CD14-positive monocyte (primary cell): ENCODE measurements around the gene WDFY3. TPM values are rescaled to one million over a fixed set of nuclear protein-coding genes. Genes with fewer than 3 reads are reported as not detected.

Source experiments
- DNase-seq, 3 donors: peaks; one replicate each; pipeline ENCODE4 v3.0.0-alpha.2; 2011 to 2022
- H2AFZ ChIP-seq: 2 replicates; pipeline ENCODE4 v1.6.0; 2012; ENCODE audit warnings: mild to moderate bottlenecking, low read depth, low read length, inconsistent platforms; ENCODE audit not compliant: insufficient read depth, poor library complexity, severe bottlenecking
- H3K27ac ChIP-seq, 2 donors: 1 replicate in 1 of 2; 2 replicates in 1 of 2; pipeline ENCODE4 v1.5.1; 2012 to 2013; ENCODE audit warnings: low read length in 2 of 2, control low read depth in 1 of 2, inconsistent platforms in 1 of 2, low read depth in 1 of 2, mild to moderate bottlenecking in 1 of 2
- H3K27me3 ChIP-seq, 2 donors: one replicate each; pipeline versions ENCODE4 v1.6.0 to v1.6.1; 2011 to 2013; ENCODE audit warnings: low read length in 2 of 2; ENCODE audit not compliant: control insufficient read depth in 2 of 2, insufficient read depth in 2 of 2
- H3K36me3 ChIP-seq, 2 donors: replicated peaks in 1 of 2; 1 replicate in 1 of 2; 2 replicates in 1 of 2; pipeline versions ENCODE4 v1.5.1 to v1.6.1; 2012 to 2013; ENCODE audit warnings: low read length in 2 of 2, control low read depth in 1 of 2, inconsistent platforms in 1 of 2, mild to moderate bottlenecking in 1 of 2; ENCODE audit not compliant: insufficient read depth in 2 of 2, control insufficient read depth in 1 of 2
- H3K4me1 ChIP-seq, 2 donors: 1 replicate in 1 of 2; 2 replicates in 1 of 2; pipeline versions ENCODE4 v1.5.1 to v1.6.1; 2012 to 2013; ENCODE audit warnings: low read length in 2 of 2, control low read depth in 1 of 2, inconsistent platforms in 1 of 2, mild to moderate bottlenecking in 1 of 2, moderate library complexity in 1 of 2; ENCODE audit not compliant: insufficient read depth in 2 of 2, control insufficient read depth in 1 of 2
- H3K4me2 ChIP-seq: replicated peaks from 2 replicates; pipeline ENCODE3; 2012; ENCODE audit warnings: low read length, moderate library complexity, mild to moderate bottlenecking; ENCODE audit not compliant: poor library complexity, severe bottlenecking; ENCODE audit errors: extremely low read depth
- H3K4me3 ChIP-seq, 3 experiments: fragments of 200-600 bp in 1 of 3; sonication (generic) in 1 of 3; replicated peaks in 1 of 3; 1 replicate in 2 of 3; 2 replicates in 1 of 3; pipeline ENCODE4 v1.5.1; 2011 to 2013; ENCODE audit warnings: low read length in 3 of 3, mild to moderate bottlenecking in 3 of 3, control low read depth in 2 of 3, low read depth in 2 of 3, inconsistent platforms in 1 of 3, moderate library complexity in 1 of 3
- H3K79me2 ChIP-seq: 2 replicates; pipeline ENCODE4 v1.6.0; 2012; ENCODE audit warnings: mild to moderate bottlenecking, control low read depth, inconsistent platforms, low read length, moderate library complexity; ENCODE audit not compliant: insufficient read depth
- H3K9ac ChIP-seq: 2 replicates; pipeline ENCODE4 v1.6.0; 2017; ENCODE audit warnings: low read length, mild to moderate bottlenecking; ENCODE audit not compliant: insufficient read depth, poor library complexity, severe bottlenecking
- H3K9me3 ChIP-seq, 2 donors: replicated peaks in 1 of 2; 1 replicate in 1 of 2; 2 replicates in 1 of 2; pipeline versions ENCODE4 v1.5.1 to v1.6.1; 2012 to 2013; ENCODE audit warnings: low read length in 2 of 2, control low read depth in 1 of 2; ENCODE audit not compliant: control insufficient read depth in 1 of 2, insufficient read depth in 1 of 2
- H4K20me1 ChIP-seq: 2 replicates; pipeline ENCODE4 v1.6.0; 2012; ENCODE audit warnings: mild to moderate bottlenecking, low read length, control low read depth, moderate library complexity; ENCODE audit not compliant: insufficient read depth
- H3K27ac Mint-ChIP-seq, 7 donors: one replicate each; pipeline ENCODE4 v1.8.0; 2020; ENCODE audit warnings: mild to moderate bottlenecking in 7 of 7, mixed read lengths in 7 of 7, moderate library complexity in 6 of 7, inconsistent platforms in 2 of 7
- H3K27me3 Mint-ChIP-seq, 3 donors: one replicate each; pipeline ENCODE4 v1.8.0; 2021 to 2022; ENCODE audit warnings: low read depth in 3 of 3, mild to moderate bottlenecking in 3 of 3, mixed read lengths in 3 of 3, moderate library complexity in 3 of 3, inconsistent platforms in 1 of 3
- H3K36me3 Mint-ChIP-seq, 2 donors: one replicate each; pipeline ENCODE4 v1.8.0; 2020; ENCODE audit warnings: mixed read lengths in 2 of 2, inconsistent platforms in 1 of 2, mild to moderate bottlenecking in 1 of 2
- H3K4me1 Mint-ChIP-seq: one replicate; pipeline ENCODE4 v1.8.0; 2020; ENCODE audit warnings: mild to moderate bottlenecking, mixed read lengths
- H3K4me3 Mint-ChIP-seq, 2 donors: one replicate each; pipeline ENCODE4 v1.8.0; 2020; ENCODE audit warnings: mild to moderate bottlenecking in 2 of 2, mixed read lengths in 2 of 2, moderate library complexity in 1 of 2
- H3K9me3 Mint-ChIP-seq, 7 donors: one replicate each; pipeline ENCODE4 v1.8.0; 2020 to 2022; ENCODE audit warnings: mixed read lengths in 7 of 7, mild to moderate bottlenecking in 6 of 7, moderate library complexity in 6 of 7, inconsistent platforms in 2 of 7
- CTCF ChIP-seq: fragments of 200-600 bp; IDR thresholded peaks from one replicate; pipeline ENCODE4 v1.8.0; 2022; ENCODE audit warnings: antibody characterized with exemption, mild to moderate bottlenecking
- WGBS: methylation state at CpG from one replicate; pipeline ENCODE4 v1.1.5; 2013; ENCODE audit warnings: missing lambda C conversion rate; ENCODE audit not compliant: insufficient coverage; 5-methylcytosine and 5-hydroxymethylcytosine counted together
- intact Hi-C, 2 donors: fragments of 100-400 bp; cut with micrococcal nuclease; formaldehyde crosslinking; loops; one replicate each; pipeline versions ENCODE4 v1.15.0 to v1.15.1; 2023
- polyA plus RNA-seq, 3 donors: library from polyadenylated mRNA; depleted of rRNA in 1 of 3; unstranded in 2 of 3; stranded (reverse) in 1 of 3; fragments of 300-500 nt in 2 of 3; fragments of >200 nt in 1 of 3; fragmentation: Illumina TruSeq in 2 of 3; gene quantifications; 1 replicate in 2 of 3; 2 replicates in 1 of 3; pipeline ENCODE4 v1.2.3, GENCODE V29; 2012 to 2021

The WDFY3 gene
- polyA plus RNA-seq, 3 donors: 5.6 to 35.5 (median 5.9) TPM

GRCh38 chr4:84944947-84945346 lies 21.5 kb downstream of the WDFY3 start:
- 0% methylated on average over 1 of the region's 1 CpG for WGBS
- Histone ChIP-seq H3K4me3 (no peak overlapping the region), H3K4me2 (no peak overlapping the region), H4K20me1 (peaks cover 97% of the 10 kb centered on the region), H3K27me3 (no peaks in the 10 kb centered on the region), H2AFZ (no peak overlapping the region), H3K9me3 (peaks cover 4 to 25% of the 10 kb centered on the region in 2 donors), H3K9ac (no peak overlapping the region), H3K79me2 (peaks cover 98% of the 10 kb centered on the region), H3K4me1 (peaks cover 9 to 19% of the 10 kb centered on the region in 2 donors), H3K27ac (peak overlapping the region in 1 of 2 donors; percentile 47), H3K36me3 (peaks cover 0 to 17% of the 10 kb centered on the region in 2 donors)
- Mint-ChIP-seq H3K27me3 (no peaks in the 10 kb centered on the region), H3K9me3 (peaks cover 5 to 23% (median 17%) of the 10 kb centered on the region in 7 donors), H3K4me3 (no peak overlapping the region), H3K4me1 (peaks cover 30% of the 10 kb centered on the region), H3K27ac (peak overlapping the region in 3 of 7 donors; percentile 26 to 79 (median 37)), H3K36me3 (peaks cover 16 to 22% of the 10 kb centered on the region in 2 donors)
- intact Hi-C loops: no loop called here
- DNase-seq: peak in 2 of 3 donors; percentile 33 to 61
- TF ChIP-seq CTCF: no peak

GRCh38 chr4:84940960-84941359 lies 25.5 kb downstream of the WDFY3 start:
- Histone ChIP-seq H3K27ac (no peak overlapping the region), H3K9me3 (peaks cover 4 to 25% of the 10 kb centered on the region in 2 donors), H2AFZ (no peak overlapping the region), H3K4me1 (peaks cover 0 to 8% of the 10 kb centered on the region in 2 donors), H3K27me3 (no peaks in the 10 kb centered on the region), H3K36me3 (peaks cover 0 to 17% of the 10 kb centered on the region in 2 donors), H4K20me1 (peaks cover 99% of the 10 kb centered on the region), H3K9ac (no peak overlapping the region), H3K4me2 (no peak overlapping the region), H3K79me2 (peaks cover 98% of the 10 kb centered on the region), H3K4me3 (no peak overlapping the region)
- Mint-ChIP-seq H3K4me3 (no peak overlapping the region), H3K4me1 (peaks cover 22% of the 10 kb centered on the region), H3K27ac (no peak overlapping the region), H3K9me3 (peaks cover 6 to 23% (median 17%) of the 10 kb centered on the region in 7 donors), H3K27me3 (peaks cover 0 to 1% (median 0%) of the 10 kb centered on the region in 3 donors), H3K36me3 (peaks cover 15 to 24% of the 10 kb centered on the region in 2 donors)
- intact Hi-C loops: no loop called here
- TF ChIP-seq CTCF: no peak
- no peak for DNase-seq
